ENCODE measurements around the gene LMF1. TPM values are rescaled to one million over a fixed set of nuclear protein-coding genes. Genes with fewer than 3 reads are reported as not detected.

Gene LMF1
- total and polyA plus RNA-seq, 2 donors (not counting 1 experiment from before 2014, with no cell fraction given) = 36.4 to 63.2 TPM

DNA sequence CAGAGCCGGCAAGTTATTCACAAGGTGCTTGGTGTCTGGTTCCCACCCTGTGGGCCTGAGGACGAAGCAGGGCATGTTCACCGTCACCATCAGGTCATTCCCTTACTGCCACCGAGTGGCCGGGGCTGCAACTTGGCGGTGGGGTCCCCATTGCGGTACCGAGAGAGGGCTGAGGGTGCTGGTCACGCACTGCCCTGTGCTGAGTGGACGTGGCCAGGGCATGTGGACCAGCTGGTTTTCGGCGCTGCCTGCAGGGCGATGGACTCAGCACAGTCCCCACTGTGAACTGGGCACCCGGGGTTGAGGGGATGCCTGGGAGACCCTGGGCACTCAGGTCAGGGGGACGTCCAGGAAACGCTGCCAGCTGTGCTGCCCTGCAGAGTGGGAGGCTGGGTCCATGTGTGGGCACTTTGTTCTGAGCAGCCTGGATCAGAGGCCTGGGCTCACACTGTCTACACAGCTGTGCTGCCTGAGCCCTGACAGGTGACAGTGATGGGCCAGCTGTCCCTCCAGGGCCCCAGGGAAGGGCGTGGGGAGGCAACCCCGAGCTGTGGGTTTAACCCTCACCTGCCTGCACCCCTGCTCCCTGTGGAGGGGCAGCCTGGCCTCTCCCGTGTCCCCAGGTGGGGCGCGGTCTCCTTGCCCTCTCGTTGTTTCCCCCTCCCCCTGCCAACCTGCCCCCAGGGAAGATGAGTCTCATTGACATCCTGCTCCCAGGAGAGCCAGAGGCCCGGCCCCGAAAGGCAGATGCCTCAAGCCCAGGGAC, 131.0 kb downstream of the LMF1 start:
- Histone ChIP-seq H3K4me2 (replicated peaks; ENCODE audit: low read depth, low read length, poor library complexity, severe bottlenecking) (no peak overlapping the region), H3K36me3 (replicated peaks in 1 of 2; ENCODE audit: control extremely low read depth in 1 of 2, control insufficient read depth in 1 of 2, extremely low read depth in 1 of 2, insufficient read depth in 2 of 2, low read length in 1 of 2) (no peaks in the 10 kb centered on the region), H3K4me3 (ENCODE audit: control extremely low read depth in 1 of 5, extremely low read depth in 1 of 5, insufficient read depth in 1 of 5, low read depth in 2 of 5, low read length in 4 of 5) (no peak overlapping the region), H3K9me3 (ENCODE audit: control extremely low read depth in 1 of 3, control insufficient read depth in 2 of 3, insufficient read depth in 1 of 3, low read length in 2 of 3) (peaks cover 0 to 39% (median 15%) of the 10 kb centered on the region in 3 donors), H3K9ac (ENCODE audit: low read length) (no peak overlapping the region), H3K79me2 (ENCODE audit: control insufficient read depth, insufficient read depth, low read length) (no peaks in the 10 kb centered on the region), H2AFZ (ENCODE audit: insufficient read depth, low read depth, low read length, poor library complexity, severe bottlenecking) (no peak overlapping the region), H3K4me1 (ENCODE audit: control insufficient read depth in 2 of 2, insufficient read depth in 2 of 2, low read length in 2 of 2) (no peaks in the 10 kb centered on the region), H3K27me3 (replicated peaks in 1 of 4; ENCODE audit: control extremely low read depth in 1 of 4, control insufficient read depth in 3 of 4, insufficient read depth in 4 of 4, low read length in 3 of 4) (peaks cover 0 to 3% (median 0%) of the 10 kb centered on the region in 4 experiments), H4K20me1 (ENCODE audit: control insufficient read depth, insufficient read depth, low read length, poor library complexity, severe bottlenecking) (no peaks in the 10 kb centered on the region), H3K27ac (ENCODE audit: low read length in 2 of 2) (no peak overlapping the region)
- WGBS (ENCODE audit: insufficient coverage) = 77% methylated on average over 24 of the region's 24 CpGs
- TF ChIP-seq CTCF (IDR thresholded peaks at IDR 0.05) = no peak
- no peak for TF ChIP-seq EZH2 (IDR thresholded peaks at IDR 0.05; ENCODE audit: borderline replicate concordance, insufficient read depth, low read depth, low read length, poor library complexity, severe bottlenecking)
- no peak for ATAC-seq (ENCODE audit: low read depth)
- Mint-ChIP-seq H3K27ac (no peak overlapping the region), H3K9me3 (ENCODE audit: insufficient read depth) (no peaks in the 10 kb centered on the region), H3K4me1 (no peaks in the 10 kb centered on the region), H3K27me3 (peaks cover 3% of the 10 kb centered on the region), H3K4me3 (no peak overlapping the region)
- intact Hi-C loops (cut with micrococcal nuclease) = no loop called here
- POLR2A ChIA-PET = no interaction called here
- DNase-seq = no peak
- CTCF ChIA-PET = no interaction called here

DNA sequence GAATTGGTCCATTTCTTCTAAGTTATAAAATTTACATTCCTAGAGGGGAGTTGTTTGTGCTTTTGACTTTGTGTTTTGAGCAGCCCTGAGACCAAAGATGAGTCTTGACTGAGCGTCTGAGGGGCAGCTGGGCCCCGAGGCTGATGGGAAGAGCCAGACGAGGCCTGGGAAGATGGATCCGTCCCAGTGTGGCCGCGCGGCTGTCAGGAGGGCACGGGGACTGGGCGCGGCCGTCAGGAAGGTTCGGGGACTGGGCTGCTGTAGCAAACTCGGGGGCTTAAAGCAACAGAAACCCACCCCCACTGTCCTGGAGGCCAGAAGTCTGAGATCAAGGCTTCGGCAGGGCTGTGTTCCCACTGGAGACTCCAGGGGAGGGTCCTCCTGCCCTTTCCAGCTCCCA, 132.0 kb downstream of the LMF1 start:
- no peaks in the 10 kb centered on the region for H3K9me3 Mint-ChIP-seq (ENCODE audit: insufficient read depth)

More for the DNA sequence above, 132.0 kb downstream of the LMF1 start:
- no peak overlapping the region for H3K27ac ChIP-seq (ENCODE audit: low read length in 2 of 2)
- H3K27me3 ChIP-seq (replicated peaks in 1 of 4; ENCODE audit: control extremely low read depth in 1 of 4, control insufficient read depth in 3 of 4, insufficient read depth in 4 of 4, low read length in 3 of 4) = peaks cover 0 to 3% (median 0%) of the 10 kb centered on the region in 4 experiments
- DNase-seq = no peak
- ATAC-seq (ENCODE audit: low read depth) = no peak
- no peak overlapping the region for H3K9ac ChIP-seq (ENCODE audit: low read length)
- no peak overlapping the region for H2AFZ ChIP-seq (ENCODE audit: insufficient read depth, low read depth, low read length, poor library complexity, severe bottlenecking)
- no peaks in the 10 kb centered on the region for H3K36me3 ChIP-seq (replicated peaks in 1 of 2; ENCODE audit: control extremely low read depth in 1 of 2, control insufficient read depth in 1 of 2, extremely low read depth in 1 of 2, insufficient read depth in 2 of 2, low read length in 1 of 2)
- TF ChIP-seq EZH2 (IDR thresholded peaks at IDR 0.05; ENCODE audit: borderline replicate concordance, insufficient read depth, low read depth, low read length, poor library complexity, severe bottlenecking) (no peak), CTCF (IDR thresholded peaks at IDR 0.05) (no peak)
- whole genome bisulfite sequencing (ENCODE audit: insufficient coverage) = 93% methylated on average over 14 of the region's 14 CpGs
- H3K4me2 ChIP-seq (replicated peaks; ENCODE audit: low read depth, low read length, poor library complexity, severe bottlenecking) = no peak overlapping the region
- Mint-ChIP-seq H3K4me1 (no peaks in the 10 kb centered on the region), H3K27me3 (peaks cover 3% of the 10 kb centered on the region), H3K4me3 (no peak overlapping the region), H3K27ac (no peak overlapping the region)
- H4K20me1 ChIP-seq (ENCODE audit: control insufficient read depth, insufficient read depth, low read length, poor library complexity, severe bottlenecking) = no peaks in the 10 kb centered on the region
- peaks cover 0 to 38% (median 15%) of the 10 kb centered on the region in 3 donors for H3K9me3 ChIP-seq (ENCODE audit: control extremely low read depth in 1 of 3, control insufficient read depth in 2 of 3, insufficient read depth in 1 of 3, low read length in 2 of 3)
- intact Hi-C loops (cut with micrococcal nuclease) = no loop called here
- H3K4me1 ChIP-seq (ENCODE audit: control insufficient read depth in 2 of 2, insufficient read depth in 2 of 2, low read length in 2 of 2) = no peaks in the 10 kb centered on the region
- H3K4me3 ChIP-seq (ENCODE audit: control extremely low read depth in 1 of 5, extremely low read depth in 1 of 5, insufficient read depth in 1 of 5, low read depth in 2 of 5, low read length in 4 of 5) = no peak overlapping the region
- CTCF ChIA-PET = no interaction called here
- POLR2A ChIA-PET = no interaction called here
- no peaks in the 10 kb centered on the region for H3K79me2 ChIP-seq (ENCODE audit: control insufficient read depth, insufficient read depth, low read length)

Measured in B cell (primary cell).